IPS-18a (cell line): ENCODE measurements around the gene ALDOB.
"Not testable (repeated sequence)": the region's sequence is repeated elsewhere in the genome, so short reads cannot be mapped to it uniquely, and the experiment has no call there.

Experiments used
- H3K27ac ChIP-seq: one replicate; pipeline ENCODE4 v1.5.1; 2013; ENCODE audit warnings: low read length
- H3K27me3 ChIP-seq: one replicate; pipeline ENCODE4 v1.6.1; 2013; ENCODE audit warnings: mild to moderate bottlenecking, low read length; ENCODE audit not compliant: control insufficient read depth, insufficient read depth
- H3K36me3 ChIP-seq: one replicate; pipeline ENCODE4 v1.6.1; 2013; ENCODE audit warnings: low read depth, low read length; ENCODE audit not compliant: control insufficient read depth
- H3K4me1 ChIP-seq: one replicate; pipeline ENCODE4 v1.6.1; 2013; ENCODE audit warnings: low read depth, low read length; ENCODE audit not compliant: control insufficient read depth
- H3K4me3 ChIP-seq: one replicate; pipeline ENCODE4 v1.5.1; 2013; ENCODE audit warnings: low read length
- H3K9ac ChIP-seq: one replicate; pipeline ENCODE4 v1.6.1; 2013; ENCODE audit warnings: mild to moderate bottlenecking, low read length, moderate library complexity
- H3K9me3 ChIP-seq: one replicate; pipeline ENCODE4 v1.6.1; 2013; ENCODE audit warnings: low read depth, low read length; ENCODE audit not compliant: control insufficient read depth

Gene ALDOB

GRCh38 chr9:101398068-101398929, 37.3 kb downstream of the ALDOB start, which contains the start of the genes MRPL50 and ZNF189:
MRPL50 (minus strand) TSS chr9:101398618; CDS start chr9:101398592, 26 bp downstream.
ZNF189 (plus strand) TSS chr9:101398851; CDS start chr9:101399157, 306 bp downstream.
- Histone ChIP-seq H3K4me1 (peaks cover 12% of the 10 kb centered on the region), H3K27me3 (no peaks in the 10 kb centered on the region), H3K4me3 (peak within 1 kb of the TSS; percentile 85), H3K36me3 (peaks cover 26% of the 10 kb centered on the region), H3K9me3 (peaks cover 5% of the 10 kb centered on the region), H3K27ac (peak within 1 kb of the TSS; percentile 86), H3K9ac (peak within 1 kb of the TSS; percentile 86)

- peaks cover 5% of the 10 kb centered on the region for H3K9me3 ChIP-seq
- peaks cover 20% of the 10 kb centered on the region for H3K36me3 ChIP-seq
- H3K9ac ChIP-seq, result peak overlapping the region; percentile 86
- peaks cover 12% of the 10 kb centered on the region for H3K4me1 ChIP-seq
- H3K4me3 ChIP-seq, result peak overlapping the region; percentile 85
- no peaks in the 10 kb centered on the region for H3K27me3 ChIP-seq
- peak overlapping the region; percentile 86 for H3K27ac ChIP-seq
These were observed 37.9 kb downstream of the ALDOB start for GRCh38 chr9:101397746-101398067.

- Histone ChIP-seq H3K27ac (no peak overlapping the region), H3K27me3 (no peaks in the 10 kb centered on the region), H3K4me1 (peaks cover 9% of the 10 kb centered on the region), H3K36me3 (peaks cover 15% of the 10 kb centered on the region), H3K9me3 (peaks cover 5% of the 10 kb centered on the region), H3K9ac (no peak overlapping the region), H3K4me3 (no peak overlapping the region)
These were observed 40.9 kb downstream of the ALDOB start for GRCh38 chr9:101394687-101395086.

GRCh38 chr9:101393135-101393534, 42.4 kb downstream of the ALDOB start:
- H3K4me1 ChIP-seq, result peaks cover 5% of the 10 kb centered on the region
- no peak overlapping the region for H3K4me3 ChIP-seq
- H3K9me3 ChIP-seq, result peaks cover 5% of the 10 kb centered on the region
- H3K36me3 ChIP-seq, result peaks cover 28% of the 10 kb centered on the region
- H3K9ac ChIP-seq, result no peak overlapping the region
- H3K27me3 ChIP-seq, result no peaks in the 10 kb centered on the region
- H3K27ac ChIP-seq, result no peak overlapping the region

GRCh38 chr9:101388507-101388993, 47.0 kb downstream of the ALDOB start:
- H3K9me3 ChIP-seq, result peaks cover 3% of the 10 kb centered on the region
- H3K9ac ChIP-seq, result no peak overlapping the region
- peaks cover 29% of the 10 kb centered on the region for H3K36me3 ChIP-seq
- peaks cover 9% of the 10 kb centered on the region for H3K4me1 ChIP-seq
- no peaks in the 10 kb centered on the region for H3K27me3 ChIP-seq
- no peak overlapping the region for H3K27ac ChIP-seq
- H3K4me3 ChIP-seq, result no peak overlapping the region

- no peaks in the 10 kb centered on the region for H3K27me3 ChIP-seq
- H3K36me3 ChIP-seq, result peaks cover 29% of the 10 kb centered on the region
- H3K4me3 ChIP-seq, result no peak overlapping the region
These were observed 47.6 kb downstream of the ALDOB start for GRCh38 chr9:101387871-101388506.

GRCh38 chr9:101384873-101385536, 50.6 kb downstream of the ALDOB start, which contains the start of gene BAAT:
BAAT (minus strand) TSS chr9:101385006; CDS start chr9:101371404, 13,602 bp downstream.
- peaks cover 19% of the 10 kb centered on the region for H3K36me3 ChIP-seq
- not testable (repeated sequence) for H3K27ac ChIP-seq, H3K4me3 ChIP-seq, H3K9me3 ChIP-seq, H3K27me3 ChIP-seq, H3K9ac ChIP-seq, H3K4me1 ChIP-seq

More at GRCh38 chr9:101387871-101388506, 47.6 kb downstream of the ALDOB start:
- Histone ChIP-seq H3K9me3 (peaks cover 3% of the 10 kb centered on the region), H3K4me1 (peaks cover 9% of the 10 kb centered on the region), H3K9ac (no peak overlapping the region), H3K27ac (no peak overlapping the region)

- Histone ChIP-seq H3K27ac (no peak overlapping the region), H3K4me3 (no peak overlapping the region), H3K9me3 (peaks cover 3% of the 10 kb centered on the region), H3K36me3 (peaks cover 5% of the 10 kb centered on the region), H3K27me3 (no peaks in the 10 kb centered on the region), H3K4me1 (peaks cover 9% of the 10 kb centered on the region), H3K9ac (no peak overlapping the region)
These were observed 52.2 kb downstream of the ALDOB start for GRCh38 chr9:101383361-101383760.

GRCh38 chr9:101381833-101382342, 53.7 kb downstream of the ALDOB start:
- peaks cover 3% of the 10 kb centered on the region for H3K9me3 ChIP-seq
- H3K4me1 ChIP-seq, result peaks cover 9% of the 10 kb centered on the region
- no peaks in the 10 kb centered on the region for H3K36me3 ChIP-seq
- H3K4me3 ChIP-seq, result no peak overlapping the region
- H3K27ac ChIP-seq, result no peak overlapping the region
- no peaks in the 10 kb centered on the region for H3K27me3 ChIP-seq
- no peak overlapping the region for H3K9ac ChIP-seq

GRCh38 chr9:101381118-101381517, 54.5 kb downstream of the ALDOB start:
- Histone ChIP-seq H3K4me3 (no peak overlapping the region), H3K36me3 (no peaks in the 10 kb centered on the region), H3K27ac (no peak overlapping the region), H3K9me3 (peaks cover 3% of the 10 kb centered on the region), H3K4me1 (peaks cover 9% of the 10 kb centered on the region), H3K9ac (no peak overlapping the region), H3K27me3 (no peaks in the 10 kb centered on the region)

- H3K27ac ChIP-seq, result no peak overlapping the region
- H3K4me1 ChIP-seq, result peaks cover 9% of the 10 kb centered on the region
- no peak overlapping the region for H3K4me3 ChIP-seq
- H3K9me3 ChIP-seq, result peaks cover under 1% of the 10 kb centered on the region
- no peak overlapping the region for H3K9ac ChIP-seq
- H3K27me3 ChIP-seq, result no peaks in the 10 kb centered on the region
- H3K36me3 ChIP-seq, result no peaks in the 10 kb centered on the region
These were observed 55.3 kb downstream of the ALDOB start for GRCh38 chr9:101380295-101380694.
